HT1080 (cell line): Measurements from ENCODE around the gene FARP1. TPM values are rescaled to one million over a fixed set of nuclear protein-coding genes. Genes with fewer than 3 reads are reported as not detected.

ENCODE experiments used
- DNase-seq: peaks from one replicate; pipeline ENCODE4 v3.0.0-alpha.2; 2015; ENCODE audit warnings: low read depth
- small RNA-seq: library from RNA; depleted of rRNA; stranded (forward); fragments of <200 nt; gene quantifications from one replicate; pipeline ENCODE3, GENCODE V24; 2014
- total RNA-seq: library from RNA; depleted of rRNA; stranded (reverse); fragments of >200 nt; shearing (Covaris generic); gene quantifications from 2 replicates; pipeline ENCODE4 v1.2.3, GENCODE V29; 2014; rRNA removed

FARP1 gene
- total RNA-seq, 1 experiment from 2014 or later = 17.7 TPM

DNA sequence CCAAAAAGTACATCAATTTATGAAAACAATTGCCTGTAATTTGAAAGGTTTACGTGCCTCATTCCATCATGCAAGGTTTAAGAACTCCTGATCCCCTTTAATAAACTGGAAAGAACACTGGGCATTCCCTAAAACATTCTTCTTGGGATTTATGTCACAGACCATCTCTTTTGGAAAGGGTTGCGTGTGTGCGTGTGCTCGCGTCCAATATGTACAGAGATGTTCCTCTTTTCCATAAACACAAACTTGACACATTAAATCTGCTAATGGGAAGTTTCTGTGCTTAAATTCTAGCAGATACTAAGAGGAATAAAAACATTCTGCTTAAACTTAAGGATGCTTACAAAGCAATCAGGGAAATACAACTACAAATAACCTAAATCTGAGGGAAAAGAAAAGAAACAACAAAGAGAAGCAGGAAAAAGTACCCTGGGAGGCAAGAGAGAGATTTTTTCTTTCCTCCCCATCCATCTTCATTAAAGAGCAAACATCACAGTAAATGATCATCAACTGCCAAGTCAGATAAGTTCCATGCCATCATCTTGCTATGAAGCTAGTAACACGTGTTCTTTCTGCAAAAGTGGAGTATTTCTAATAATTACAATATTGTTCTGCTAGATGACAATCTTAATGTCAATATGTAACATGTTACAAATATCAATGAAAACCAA lies 350.3 kb downstream of the FARP1 start:
- no peak for DNase-seq

DNA sequence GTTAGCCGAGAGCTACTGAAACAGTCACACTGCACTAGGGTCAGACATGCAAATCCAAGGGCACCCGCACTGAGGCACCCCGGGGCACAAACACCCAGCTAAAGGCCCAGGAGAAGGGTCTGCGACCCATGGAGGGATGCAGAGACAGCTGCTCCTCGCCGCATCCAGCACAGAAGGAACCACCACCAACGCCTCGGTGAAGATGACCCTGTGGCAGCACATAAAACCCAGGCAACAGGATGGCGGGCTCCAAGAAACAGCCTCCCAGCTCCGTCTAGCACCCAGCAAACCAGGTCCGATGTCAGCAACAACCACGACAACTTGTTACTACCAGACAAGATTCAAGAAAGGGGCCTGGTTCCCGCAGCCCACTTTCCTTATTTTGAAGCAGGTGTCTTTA lies 351.9 kb downstream of the FARP1 start:
- DNase-seq = no peak

DNA sequence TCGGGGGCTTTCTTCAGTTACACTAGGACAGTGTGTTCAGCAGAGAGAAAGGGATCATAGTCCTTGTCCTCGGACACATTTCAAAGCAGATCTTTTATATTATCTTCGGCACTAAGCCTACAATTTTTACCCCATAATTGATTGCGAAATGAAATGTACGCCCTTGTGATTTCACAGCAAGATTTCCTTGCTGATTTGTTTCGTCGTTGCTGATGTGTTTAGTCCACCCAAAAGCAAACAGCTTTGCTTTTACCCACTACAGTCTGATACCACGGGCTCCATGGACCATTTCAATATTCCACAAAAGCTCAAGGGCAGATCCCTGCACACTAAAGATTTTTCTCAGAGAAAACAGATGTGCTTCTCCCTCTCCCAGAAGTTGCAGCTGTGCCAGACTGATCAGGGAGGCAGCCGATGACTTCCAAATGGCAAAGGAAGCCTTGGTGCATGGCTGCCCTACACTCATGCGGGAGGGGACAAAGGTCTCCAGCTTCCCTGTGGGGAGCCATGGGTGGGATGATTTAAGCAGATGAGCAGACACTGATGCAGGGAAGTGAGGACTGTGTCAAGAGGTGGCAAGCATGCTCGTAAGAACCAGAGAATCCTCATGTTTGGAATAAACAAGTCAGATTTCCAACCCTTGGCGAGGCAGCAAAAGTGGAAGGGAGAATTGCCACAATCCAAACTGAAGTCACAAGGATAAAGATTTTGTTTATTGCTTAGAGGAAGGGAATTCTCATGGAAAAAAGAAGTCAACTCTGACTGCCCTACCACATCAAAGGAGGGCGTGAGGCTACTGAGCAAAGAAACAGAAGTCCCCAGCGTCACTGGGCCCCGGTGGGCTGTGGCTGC lies 353.0 kb downstream of the FARP1 start:
- no peak for DNase-seq

DNA sequence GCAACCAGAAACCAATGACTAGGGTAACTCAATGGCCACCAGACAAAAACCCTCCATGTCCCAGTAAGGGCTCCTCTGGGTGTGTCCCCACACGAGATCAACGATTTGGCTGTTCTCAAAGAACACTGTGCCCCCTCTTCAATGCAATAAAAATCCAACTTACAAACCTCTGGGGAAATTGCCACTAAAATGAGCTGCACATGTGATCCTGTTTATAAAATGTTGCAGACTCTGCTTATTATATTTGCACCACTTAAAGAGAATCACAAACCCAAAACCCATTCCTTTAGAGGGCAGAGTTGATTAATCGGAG lies 353.5 kb downstream of the FARP1 start:
- DNase-seq = no peak

DNA sequence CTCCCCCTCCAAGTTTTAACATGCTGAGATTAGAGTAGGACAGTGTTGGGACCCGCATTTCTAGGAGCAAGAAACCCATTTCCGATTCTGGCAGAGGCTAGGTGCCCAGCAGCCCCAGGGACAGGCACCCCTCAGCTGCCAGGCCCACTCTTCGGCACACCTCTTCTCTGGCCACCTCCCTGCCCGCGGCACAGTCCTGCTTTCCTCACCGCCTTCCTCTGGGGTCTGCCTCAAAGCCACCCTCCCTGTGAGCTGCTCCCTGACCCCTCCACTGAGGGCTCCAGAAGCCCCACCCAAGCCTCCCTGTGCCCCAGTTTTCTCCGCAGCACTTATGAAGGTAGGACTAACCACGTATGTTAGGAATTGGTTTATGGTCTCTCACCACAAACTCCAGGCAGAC lies 354.1 kb downstream of the FARP1 start:
- DNase-seq = no peak

DNA sequence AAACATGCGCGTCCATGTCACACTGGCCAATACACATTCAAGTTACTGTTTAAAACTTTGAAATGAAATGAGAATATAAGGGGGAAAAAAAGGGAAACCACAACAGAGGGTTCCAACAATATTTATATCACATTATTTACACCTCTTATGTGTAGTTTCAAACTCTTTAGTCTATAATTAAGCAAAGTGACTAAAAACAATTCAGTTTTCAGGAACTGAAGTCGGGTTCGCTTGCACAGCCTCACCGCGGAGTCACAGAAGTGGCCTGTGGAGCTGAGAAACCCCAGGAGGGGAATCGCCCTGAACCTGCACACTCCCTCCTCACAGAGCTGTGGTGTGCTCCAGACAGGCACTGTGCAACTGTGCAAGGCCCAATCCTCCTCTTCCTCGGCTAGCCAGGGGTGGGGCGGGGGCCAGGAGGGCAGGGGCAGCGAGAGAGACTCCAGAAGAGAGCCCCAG lies 358.1 kb downstream of the FARP1 start:
- DNase-seq = no peak

DNA sequence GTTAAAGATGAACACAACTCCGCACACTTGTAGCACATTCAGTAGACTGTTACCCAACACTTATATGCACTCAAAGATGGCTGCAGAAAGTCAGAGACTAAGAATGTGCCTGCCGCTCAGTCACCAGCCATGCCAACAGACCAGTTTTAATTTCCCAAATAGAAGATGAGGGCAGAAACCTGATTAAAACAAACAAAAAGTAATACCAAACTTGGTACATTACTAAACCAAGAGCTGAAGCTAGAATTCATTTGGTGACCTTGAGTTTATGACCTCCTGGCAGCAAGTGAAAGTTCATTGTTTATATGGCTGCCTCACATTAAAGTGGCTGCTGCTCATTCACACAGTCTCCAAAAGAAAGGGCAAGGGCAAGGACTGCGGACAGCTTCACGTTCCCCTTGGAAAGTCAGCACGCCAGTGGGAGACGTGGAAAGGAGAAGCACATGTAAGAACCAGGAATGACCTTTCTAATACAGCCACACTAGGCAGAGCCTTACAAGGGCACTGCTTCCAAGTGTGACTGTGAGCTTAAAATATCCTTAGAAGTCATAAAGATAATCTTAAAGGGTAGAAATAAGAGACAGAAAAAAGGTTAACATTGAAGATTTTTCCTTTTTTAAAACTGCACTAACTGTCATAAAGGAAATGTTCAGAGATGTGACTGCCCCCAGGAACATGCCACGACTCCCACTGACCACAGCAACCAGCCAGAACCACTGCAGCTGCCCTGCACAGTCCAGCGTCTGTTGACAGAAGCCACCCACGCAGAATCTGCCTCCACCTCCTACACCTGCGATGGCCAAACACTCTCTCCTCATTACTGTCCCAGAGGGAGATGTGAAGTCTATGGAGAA lies 360.5 kb downstream of the FARP1 start:
- no peak for DNase-seq

DNA sequence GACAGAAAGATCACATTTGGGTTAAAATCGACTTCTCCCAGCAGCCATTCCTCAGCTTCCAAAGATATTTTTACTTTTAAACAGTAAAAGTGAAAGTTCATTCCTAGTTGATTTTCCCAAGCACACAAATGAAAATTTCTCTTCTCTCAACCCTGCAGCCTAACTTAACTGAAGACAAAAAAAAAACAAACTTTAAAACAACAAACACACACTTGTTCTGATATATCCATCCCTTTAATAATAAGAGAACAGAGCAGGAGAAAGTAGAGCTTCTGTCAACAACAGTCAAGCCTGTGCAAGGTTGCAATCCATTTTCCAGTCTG lies 361.1 kb downstream of the FARP1 start:
- no peak for DNase-seq

DNA sequence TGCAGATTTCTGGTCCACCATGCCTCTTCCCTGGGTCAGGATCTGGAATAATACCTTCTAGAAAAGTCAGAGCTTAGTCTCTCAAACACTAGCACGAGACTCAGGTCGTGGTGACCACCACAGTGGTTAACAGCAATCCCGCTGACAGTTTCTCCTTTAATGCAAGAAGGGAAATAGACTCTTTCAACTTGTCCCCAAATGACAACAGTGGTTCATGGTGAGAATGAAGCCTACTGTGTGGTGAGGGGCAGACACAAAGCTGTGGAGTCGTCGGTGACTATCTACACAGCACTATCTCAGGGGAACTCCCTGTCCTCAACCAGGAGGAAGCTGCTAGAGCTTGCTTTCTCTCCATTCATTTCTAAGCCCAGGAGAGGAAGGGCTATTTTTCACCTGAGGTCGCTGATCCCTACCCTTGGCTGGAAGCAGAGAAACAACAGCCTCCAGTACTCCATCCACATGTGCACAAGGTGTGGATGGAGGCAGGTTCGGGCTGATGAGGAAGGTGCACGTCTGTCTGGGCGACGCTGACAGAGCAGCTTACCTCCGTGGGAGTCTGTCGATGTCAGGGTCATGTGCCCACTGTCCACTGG lies 361.6 kb downstream of the FARP1 start:
- no peak for DNase-seq

Small RNAs within 50 kb of the gene (small RNA-seq; reads per million reads assigned to genes)
- not detected for gene MIR3170

Other genes with a start within 250 kb of the FARP1 start
- 177 and 187 TPM in 2 replicates for gene IPO5, start 189.4 kb upstream of the FARP1 start, total RNA-seq
- not detected in 2 replicates for gene RNF113B, start 34.2 kb downstream of the FARP1 start, total RNA-seq